Measurements from ENCODE around the gene DPPA5. TPM values are rescaled to one million over a fixed set of nuclear protein-coding genes. Genes with fewer than 3 reads are reported as not detected.
"Not testable (repeated sequence)": the region's sequence is repeated elsewhere in the genome, so short reads cannot be mapped to it uniquely, and the experiment has no call there.

The DPPA5 gene
- total and polyA plus RNA-seq, 4 donors, result 0.38 TPM; not detected in 3

- no peak for DNase-seq
- intact Hi-C loops (cut with DNase I), result no loop called here
- Histone ChIP-seq H3K36me3 (ENCODE audit: control insufficient read depth in 1 of 2, insufficient read depth in 2 of 2, low read length in 1 of 2) (no peaks in the 10 kb centered on the region), H3K27me3 (ENCODE audit: control insufficient read depth in 1 of 2, insufficient read depth in 2 of 2, low read length in 1 of 2) (no peaks in the 10 kb centered on the region), H3K4me1 (ENCODE audit: control insufficient read depth in 1 of 2, insufficient read depth in 2 of 2, low read length in 2 of 2) (no peaks in the 10 kb centered on the region), H3K9me3 (ENCODE audit: control insufficient read depth, low read length) (no peaks in the 10 kb centered on the region), H3K4me3 (ENCODE audit: low read length in 2 of 2) (no peak overlapping the region), H3K27ac (ENCODE audit: low read depth in 1 of 2, low read length in 2 of 2) (no peak overlapping the region)
- no peak for ATAC-seq (ENCODE audit: low FRiP score)
- 87 to 95% methylated on average over 2 of the region's 2 CpGs for whole genome bisulfite sequencing, 2 donors
Observed at GRCh38 chr6:73323323-73323722, 30.8 kb downstream of the DPPA5 start.

- Histone ChIP-seq H3K27me3 (ENCODE audit: control insufficient read depth in 1 of 2, insufficient read depth in 2 of 2, low read length in 1 of 2) (no peaks in the 10 kb centered on the region), H3K9me3 (ENCODE audit: control insufficient read depth, low read length) (peaks cover 3% of the 10 kb centered on the region), H3K36me3 (ENCODE audit: control insufficient read depth in 1 of 2, insufficient read depth in 2 of 2, low read length in 1 of 2) (no peaks in the 10 kb centered on the region), H3K27ac (ENCODE audit: low read depth in 1 of 2, low read length in 2 of 2) (no peak overlapping the region), H3K4me1 (ENCODE audit: control insufficient read depth in 1 of 2, insufficient read depth in 2 of 2, low read length in 2 of 2) (no peaks in the 10 kb centered on the region), H3K4me3 (ENCODE audit: low read length in 2 of 2) (no peak overlapping the region)
- intact Hi-C loops (cut with DNase I), result no loop called here
- no peak for DNase-seq
- ATAC-seq (ENCODE audit: low FRiP score), result no peak
- WGBS, 2 donors, result 15% methylated on average over 58 to 61 of the region's 61 CpGs
Observed at GRCh38 chr6:73314577-73315492, 39.2 kb downstream of the DPPA5 start.

- H3K4me1 ChIP-seq (ENCODE audit: control insufficient read depth in 1 of 2, insufficient read depth in 2 of 2, low read length in 2 of 2); H3K27me3 ChIP-seq (ENCODE audit: control insufficient read depth in 1 of 2, insufficient read depth in 2 of 2, low read length in 1 of 2); H3K36me3 ChIP-seq (ENCODE audit: control insufficient read depth in 1 of 2, insufficient read depth in 2 of 2, low read length in 1 of 2); H3K27ac ChIP-seq (ENCODE audit: low read depth in 1 of 2, low read length in 2 of 2); H3K9me3 ChIP-seq (ENCODE audit: control insufficient read depth, low read length); intact Hi-C loops (cut with DNase I); DNase-seq; ATAC-seq (ENCODE audit: low FRiP score): not testable (repeated sequence)
- H3K4me3 ChIP-seq (ENCODE audit: low read length in 2 of 2), result peak overlapping the region; percentile 55 to 72
- WGBS, 2 donors, result 1 to 4% methylated on average over 4 of the region's 4 CpGs
Observed at GRCh38 chr6:73310503-73310845, 43.6 kb downstream of the DPPA5 start.

- Histone ChIP-seq H3K27me3 (ENCODE audit: control insufficient read depth in 1 of 2, insufficient read depth in 2 of 2, low read length in 1 of 2) (no peaks in the 10 kb centered on the region), H3K4me1 (ENCODE audit: control insufficient read depth in 1 of 2, insufficient read depth in 2 of 2, low read length in 2 of 2) (no peaks in the 10 kb centered on the region), H3K4me3 (ENCODE audit: low read length in 2 of 2) (peak overlapping the region; percentile 55 to 72), H3K27ac (ENCODE audit: low read depth in 1 of 2, low read length in 2 of 2) (no peak overlapping the region), H3K9me3 (ENCODE audit: control insufficient read depth, low read length) (no peaks in the 10 kb centered on the region), H3K36me3 (ENCODE audit: control insufficient read depth in 1 of 2, insufficient read depth in 2 of 2, low read length in 1 of 2) (no peaks in the 10 kb centered on the region)
- DNase-seq, result peak; percentile 65 to 86
- WGBS, 2 donors, result 0% methylated on average over 59 of the region's 59 CpGs
- peak; percentile 93 for ATAC-seq (ENCODE audit: low FRiP score)
- intact Hi-C loops (cut with DNase I), result no loop called here
Observed at GRCh38 chr6:73309785-73310502, 44.1 kb downstream of the DPPA5 start.

- Histone ChIP-seq H3K27ac (ENCODE audit: low read depth in 1 of 2, low read length in 2 of 2) (no peak overlapping the region), H3K36me3 (ENCODE audit: control insufficient read depth in 1 of 2, insufficient read depth in 2 of 2, low read length in 1 of 2) (no peaks in the 10 kb centered on the region), H3K4me3 (ENCODE audit: low read length in 2 of 2) (peak overlapping the region; percentile 55 to 72), H3K9me3 (ENCODE audit: control insufficient read depth, low read length) (no peaks in the 10 kb centered on the region), H3K4me1 (ENCODE audit: control insufficient read depth in 1 of 2, insufficient read depth in 2 of 2, low read length in 2 of 2) (no peaks in the 10 kb centered on the region), H3K27me3 (ENCODE audit: control insufficient read depth in 1 of 2, insufficient read depth in 2 of 2, low read length in 1 of 2) (no peaks in the 10 kb centered on the region)
- WGBS, 2 donors, result 2% methylated on average over 13 of the region's 13 CpGs
- ATAC-seq (ENCODE audit: low FRiP score) (peak; percentile 19), DNase-seq (no peak)
- intact Hi-C loops (cut with DNase I), result no loop called here
Observed at GRCh38 chr6:73309535-73309784, 44.6 kb downstream of the DPPA5 start.

- Histone ChIP-seq H3K4me1 (ENCODE audit: control insufficient read depth in 1 of 2, insufficient read depth in 2 of 2, low read length in 2 of 2) (no peaks in the 10 kb centered on the region), H3K27ac (ENCODE audit: low read depth in 1 of 2, low read length in 2 of 2) (no peak overlapping the region), H3K4me3 (ENCODE audit: low read length in 2 of 2) (peak overlapping the region; percentile 55 to 72), H3K27me3 (ENCODE audit: control insufficient read depth in 1 of 2, insufficient read depth in 2 of 2, low read length in 1 of 2) (no peaks in the 10 kb centered on the region), H3K36me3 (ENCODE audit: control insufficient read depth in 1 of 2, insufficient read depth in 2 of 2, low read length in 1 of 2) (no peaks in the 10 kb centered on the region), H3K9me3 (ENCODE audit: control insufficient read depth, low read length) (no peaks in the 10 kb centered on the region)
- WGBS, 2 donors, result 70 to 76% methylated on average over 26 of the region's 26 CpGs
- intact Hi-C loops (cut with DNase I), result no loop called here
- DNase-seq (no peak), ATAC-seq (ENCODE audit: low FRiP score) (no peak)
Observed at GRCh38 chr6:73308712-73309534, 45.2 kb downstream of the DPPA5 start.

GRCh38 chr6:73303773-73304172, 50.3 kb downstream of the DPPA5 start:
- H3K36me3 ChIP-seq (ENCODE audit: control insufficient read depth in 1 of 2, insufficient read depth in 2 of 2, low read length in 1 of 2); DNase-seq; H3K4me3 ChIP-seq (ENCODE audit: low read length in 2 of 2); H3K9me3 ChIP-seq (ENCODE audit: control insufficient read depth, low read length); intact Hi-C loops (cut with DNase I); H3K27me3 ChIP-seq (ENCODE audit: control insufficient read depth in 1 of 2, insufficient read depth in 2 of 2, low read length in 1 of 2); H3K27ac ChIP-seq (ENCODE audit: low read depth in 1 of 2, low read length in 2 of 2); ATAC-seq (ENCODE audit: low FRiP score); H3K4me1 ChIP-seq (ENCODE audit: control insufficient read depth in 1 of 2, insufficient read depth in 2 of 2, low read length in 2 of 2): not testable (repeated sequence)
- WGBS, 2 donors, result 91 to 92% methylated on average over 7 of the region's 7 CpGs

All from aorta (tissue), 5 donors.